Progenitor cell of endocrine pancreas (in vitro differentiated cells): ENCODE results near the gene CLDN1. TPM values are rescaled to one million over a fixed set of nuclear protein-coding genes. Genes with fewer than 3 reads are reported as not detected.

Experiments
- DNase-seq: peaks from one replicate; pipeline ENCODE4 v3.0.0; 2021; ENCODE audit warnings: low spot score; ENCODE audit not compliant: unreplicated experiment
- H3K27ac Mint-ChIP-seq: 2 replicates; pipeline ENCODE4 v1.8.0; 2021; ENCODE audit warnings: mild to moderate bottlenecking, moderate library complexity, mixed read lengths
- H3K27me3 Mint-ChIP-seq: 2 replicates; pipeline ENCODE4 v1.8.0; 2021; ENCODE audit warnings: mixed read lengths
- H3K36me3 Mint-ChIP-seq: 2 replicates; pipeline ENCODE4 v1.8.0; 2022; ENCODE audit warnings: mixed read lengths; ENCODE audit not compliant: insufficient read depth
- H3K4me1 Mint-ChIP-seq: 2 replicates; pipeline ENCODE4 v1.8.0; 2021; ENCODE audit warnings: low read depth, mixed read lengths
- H3K4me3 Mint-ChIP-seq: 2 replicates; pipeline ENCODE4 v1.8.0; 2021; ENCODE audit warnings: low read depth, mild to moderate bottlenecking, moderate library complexity, mixed read lengths
- H3K9me3 Mint-ChIP-seq: 2 replicates; pipeline ENCODE4 v1.8.0; 2021; ENCODE audit warnings: low read depth, mixed read lengths
- total RNA-seq: library from RNA; stranded (reverse); gene quantifications from 2 replicates; pipeline ENCODE4 v1.2.1, GENCODE V29; 2021
- TF ChIP-seq, protein P1 (sequence below): fragments of 200-600 bp; sonication (generic); IDR thresholded peaks from one replicate; pipeline ENCODE4 v1.5.0; 2021; ENCODE audit warnings: antibody characterized with exemption, mild to moderate bottlenecking; ENCODE audit not compliant: unreplicated experiment

The CLDN1 gene
- total RNA-seq, 1 donor from 2014 or later: 38.0 TPM

DNA sequence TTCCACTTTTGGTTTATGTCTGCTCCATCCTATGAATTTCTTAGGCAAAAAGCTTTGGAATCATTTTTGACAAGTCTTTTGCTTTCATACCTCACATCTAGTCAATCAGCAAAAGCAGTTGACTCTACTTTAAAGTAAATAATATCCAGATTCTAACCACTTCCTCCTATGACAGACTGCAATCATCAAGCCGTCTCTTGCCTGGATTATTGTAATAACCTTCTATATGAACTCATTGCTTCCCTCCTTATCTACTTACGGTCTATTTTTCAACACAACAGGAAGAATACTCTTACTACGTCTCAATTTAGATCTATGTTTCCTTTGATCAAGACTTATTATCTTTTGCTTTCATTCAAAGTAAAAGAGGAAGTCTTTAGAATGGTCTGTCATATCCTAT is 20.7 kb downstream of the CLDN1 start:
- Mint-ChIP-seq H3K9me3 (peaks cover 3% of the 10 kb centered on the region), H3K36me3 (no peaks in the 10 kb centered on the region), H3K4me3 (no peak overlapping the region), H3K27ac (no peak overlapping the region), H3K4me1 (peaks cover 24% of the 10 kb centered on the region), H3K27me3 (no peaks in the 10 kb centered on the region)
- TF ChIP-seq, protein P1, sequence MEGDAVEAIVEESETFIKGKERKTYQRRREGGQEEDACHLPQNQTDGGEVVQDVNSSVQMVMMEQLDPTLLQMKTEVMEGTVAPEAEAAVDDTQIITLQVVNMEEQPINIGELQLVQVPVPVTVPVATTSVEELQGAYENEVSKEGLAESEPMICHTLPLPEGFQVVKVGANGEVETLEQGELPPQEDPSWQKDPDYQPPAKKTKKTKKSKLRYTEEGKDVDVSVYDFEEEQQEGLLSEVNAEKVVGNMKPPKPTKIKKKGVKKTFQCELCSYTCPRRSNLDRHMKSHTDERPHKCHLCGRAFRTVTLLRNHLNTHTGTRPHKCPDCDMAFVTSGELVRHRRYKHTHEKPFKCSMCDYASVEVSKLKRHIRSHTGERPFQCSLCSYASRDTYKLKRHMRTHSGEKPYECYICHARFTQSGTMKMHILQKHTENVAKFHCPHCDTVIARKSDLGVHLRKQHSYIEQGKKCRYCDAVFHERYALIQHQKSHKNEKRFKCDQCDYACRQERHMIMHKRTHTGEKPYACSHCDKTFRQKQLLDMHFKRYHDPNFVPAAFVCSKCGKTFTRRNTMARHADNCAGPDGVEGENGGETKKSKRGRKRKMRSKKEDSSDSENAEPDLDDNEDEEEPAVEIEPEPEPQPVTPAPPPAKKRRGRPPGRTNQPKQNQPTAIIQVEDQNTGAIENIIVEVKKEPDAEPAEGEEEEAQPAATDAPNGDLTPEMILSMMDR: no peak
- no peak for DNase-seq

DNA sequence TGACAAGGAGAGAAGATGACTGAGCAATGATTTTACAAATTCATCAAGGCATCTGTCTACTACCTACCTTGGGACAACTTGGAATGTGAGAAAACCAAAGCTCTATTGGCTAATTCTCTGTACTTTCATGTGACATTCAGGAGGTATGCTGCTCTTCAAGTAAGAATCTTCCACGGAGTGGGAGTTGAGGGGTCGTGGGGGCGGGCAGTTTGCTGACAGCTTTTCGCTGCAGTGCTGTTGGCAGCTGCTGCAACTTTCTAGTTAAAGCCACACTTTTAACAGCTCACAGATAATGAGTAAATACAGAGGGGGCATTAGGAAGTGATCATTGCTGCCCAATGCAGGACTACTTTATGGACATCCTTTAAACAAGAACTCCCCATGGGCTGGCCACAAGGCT is 22.3 kb downstream of the CLDN1 start:
- Mint-ChIP-seq H3K27me3 (no peaks in the 10 kb centered on the region), H3K27ac (no peak overlapping the region), H3K36me3 (no peaks in the 10 kb centered on the region), H3K4me1 (peaks cover 16% of the 10 kb centered on the region), H3K4me3 (no peak overlapping the region), H3K9me3 (peaks cover 6% of the 10 kb centered on the region)
- TF ChIP-seq, protein P1: no peak
- no peak for DNase-seq

DNA sequence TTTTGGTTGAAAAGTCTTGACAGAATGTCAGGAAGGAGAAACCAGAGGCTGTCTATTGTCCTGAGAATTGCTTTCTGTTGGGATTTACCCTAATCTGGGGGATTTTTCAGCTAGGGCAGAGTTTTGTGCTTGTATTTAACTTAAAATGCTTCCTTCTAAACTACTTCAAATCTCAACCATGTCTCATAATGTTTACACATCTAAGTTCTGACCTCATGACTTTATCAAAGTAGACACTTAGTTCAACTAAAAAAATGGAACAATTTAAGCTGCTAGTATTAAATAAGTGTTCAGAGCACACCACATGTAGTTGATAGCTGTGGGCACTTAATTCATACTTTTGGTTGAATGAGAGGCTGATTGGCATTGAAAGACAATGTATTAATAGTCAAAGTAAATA is 28.2 kb downstream of the CLDN1 start:
- H3K27me3 Mint-ChIP-seq: no peaks in the 10 kb centered on the region
- peaks cover 24% of the 10 kb centered on the region for H3K9me3 Mint-ChIP-seq
- no peak for DNase-seq
- TF ChIP-seq, protein P1: no peak
- H3K27ac Mint-ChIP-seq: peak overlapping the region; percentile 88
- H3K4me3 Mint-ChIP-seq: no peak overlapping the region
- H3K36me3 Mint-ChIP-seq: peaks cover 9% of the 10 kb centered on the region
- peaks cover 7% of the 10 kb centered on the region for H3K4me1 Mint-ChIP-seq

DNA sequence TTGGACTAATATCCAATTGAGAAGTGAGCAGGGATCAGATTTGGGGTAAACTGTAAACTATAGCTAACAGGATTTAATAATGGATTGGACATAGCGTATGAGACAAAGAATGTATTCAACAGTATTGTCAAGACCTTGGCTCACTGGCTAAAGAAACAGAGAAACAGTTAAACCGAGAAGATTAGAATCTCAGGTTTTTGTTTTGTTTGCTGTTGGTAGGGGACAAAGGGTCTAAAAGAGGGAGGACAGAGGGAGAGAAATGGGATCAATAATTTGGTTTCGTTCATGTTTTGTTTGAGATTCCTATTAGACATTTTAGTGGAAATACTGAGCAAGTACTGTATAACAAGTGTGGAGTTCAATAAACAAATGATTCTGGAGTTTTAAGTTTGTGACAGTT is 28.6 kb downstream of the CLDN1 start:
- H3K4me3 Mint-ChIP-seq: no peak overlapping the region
- TF ChIP-seq, protein P1: no peak
- no peaks in the 10 kb centered on the region for H3K27me3 Mint-ChIP-seq
- peaks cover 7% of the 10 kb centered on the region for H3K4me1 Mint-ChIP-seq
- peaks cover 24% of the 10 kb centered on the region for H3K9me3 Mint-ChIP-seq
- no peak for DNase-seq
- H3K36me3 Mint-ChIP-seq: peaks cover 9% of the 10 kb centered on the region
- peak overlapping the region; percentile 88 for H3K27ac Mint-ChIP-seq

DNA sequence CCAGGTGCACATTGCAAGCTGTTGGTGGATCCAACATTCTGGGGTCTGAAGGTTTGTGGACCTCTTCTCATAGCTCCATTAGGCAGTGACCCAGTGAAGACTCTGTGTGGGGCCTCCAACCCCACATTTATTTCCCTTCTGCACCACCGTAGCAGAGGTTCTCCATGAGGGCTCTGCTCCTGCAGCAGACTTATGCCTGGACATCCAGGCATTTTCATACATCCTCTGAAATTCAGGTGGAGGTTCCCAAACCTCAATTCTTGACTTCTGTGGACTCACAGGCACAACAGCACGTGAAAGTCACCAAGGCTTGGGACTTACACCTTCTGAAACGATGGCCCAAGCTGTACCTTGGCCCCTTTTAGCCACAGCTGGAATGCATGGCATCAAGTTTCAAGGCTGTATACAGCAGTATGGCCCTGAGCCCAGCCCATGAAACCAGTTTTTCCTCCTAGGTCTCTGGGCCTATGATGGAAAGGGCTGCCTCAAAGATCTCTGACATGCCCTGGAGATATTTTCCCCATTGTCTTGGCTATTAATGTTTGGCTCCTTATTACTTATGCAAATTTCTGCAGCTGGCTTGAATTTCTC is 30.2 kb downstream of the CLDN1 start:
- no peak for DNase-seq
- no peaks in the 10 kb centered on the region for H3K27me3 Mint-ChIP-seq
- H3K4me1 Mint-ChIP-seq: peaks cover 7% of the 10 kb centered on the region
- peaks cover 29% of the 10 kb centered on the region for H3K9me3 Mint-ChIP-seq
- TF ChIP-seq, protein P1: no peak
- peaks cover 11% of the 10 kb centered on the region for H3K36me3 Mint-ChIP-seq
- H3K27ac Mint-ChIP-seq: no peak overlapping the region
- H3K4me3 Mint-ChIP-seq: no peak overlapping the region
